CD4-positive, alpha-beta T cell treated with Interleukin-15 for 4 hours (primary cell): ENCODE measurements around the gene UROD.
"Not testable (repeated sequence)": the region's sequence is repeated elsewhere in the genome, so short reads cannot be mapped to it uniquely, and the experiment has no call there.

ENCODE experiments used
- DNase-seq: peaks from one replicate; pipeline ENCODE4 v3.0.0-alpha.2; 2020; ENCODE audit warnings: low spot score

UROD gene

DNA sequence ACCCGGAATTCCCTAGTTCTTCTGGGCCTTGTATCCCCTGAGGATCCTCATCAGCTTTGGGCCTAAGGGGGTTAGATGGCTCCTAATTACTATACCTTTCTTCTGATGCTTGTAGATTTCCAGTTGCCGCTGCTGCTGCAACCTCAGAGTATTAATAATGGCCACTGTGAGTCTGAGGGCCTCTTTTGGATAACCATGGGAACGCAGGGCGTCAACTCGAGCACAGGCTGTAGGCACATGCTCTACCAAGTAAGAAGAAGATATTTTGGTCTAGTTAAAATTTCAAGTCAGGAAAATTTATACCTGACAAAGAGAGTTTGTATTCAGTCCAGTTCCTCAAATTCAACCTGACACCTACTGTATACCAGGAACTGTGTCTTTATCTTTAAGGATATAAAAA is 28.2 kb downstream of the UROD start:
- DNase-seq: no peak

- no peak for DNase-seq
Measured at GRCh38 chr1:45043094-45043493, 31.0 kb downstream of the UROD start.

DNA sequence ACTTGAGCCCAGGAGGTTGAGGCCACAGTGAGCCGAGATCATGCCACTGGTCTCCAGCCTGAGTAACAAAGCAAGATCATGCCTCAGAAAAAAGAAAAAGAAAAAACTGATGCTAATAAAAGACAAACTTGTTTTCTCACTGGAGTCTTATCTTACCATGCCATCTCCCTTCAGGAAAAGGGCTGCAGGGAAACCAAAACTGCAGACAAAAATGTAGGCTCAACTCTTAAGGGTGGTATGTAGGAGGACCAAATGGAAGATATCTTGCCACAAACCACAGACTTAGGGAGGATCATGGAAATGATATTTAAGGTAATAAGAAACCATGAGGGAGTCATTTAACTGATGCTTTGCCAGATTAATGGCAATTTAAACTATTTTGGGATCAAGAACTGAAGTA is 32.9 kb downstream of the UROD start:
- no peak for DNase-seq

DNA sequence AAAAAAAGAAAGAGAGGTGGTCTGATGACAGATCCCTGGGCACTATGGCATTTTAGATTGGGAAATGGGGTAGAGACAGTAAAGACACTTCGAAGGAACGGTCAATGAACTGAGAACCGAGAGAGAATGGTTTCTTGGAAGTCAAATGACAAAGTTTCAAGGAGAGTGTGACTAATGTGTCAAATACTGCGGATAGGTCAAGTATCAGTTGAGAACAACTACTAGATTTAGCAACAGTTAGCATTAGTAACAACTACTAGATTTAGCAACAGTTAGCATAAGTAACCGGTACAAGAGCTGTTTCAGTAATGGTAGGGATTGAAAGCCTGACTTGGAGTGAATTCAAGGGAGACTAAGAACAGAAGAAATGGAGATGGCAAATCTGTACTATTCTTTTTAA is 35.0 kb downstream of the UROD start:
- DNase-seq: no peak

- no peak for DNase-seq
Measured at GRCh38 chr1:45051005-45051772, 39.1 kb downstream of the UROD start.

DNA sequence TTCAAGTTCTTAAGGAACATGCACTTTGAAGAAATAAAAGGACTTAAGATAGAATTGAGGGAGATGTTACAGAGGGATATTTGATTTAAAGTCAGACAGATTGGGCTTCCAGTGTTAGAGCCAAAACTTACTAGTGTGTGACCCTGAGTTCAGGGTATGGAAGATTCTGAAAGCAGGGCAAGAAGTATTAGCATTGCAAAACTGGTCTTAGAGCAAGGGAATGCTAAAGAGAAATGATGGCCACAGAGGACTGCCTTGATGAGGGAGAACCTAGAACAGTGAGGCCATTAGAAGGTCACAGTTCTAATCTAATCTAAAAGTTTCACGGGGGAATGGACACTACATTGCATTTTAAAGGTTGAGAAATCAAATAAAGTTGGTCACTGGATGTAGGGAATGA is 45.5 kb downstream of the UROD start:
- no peak for DNase-seq

GRCh38 chr1:45059829-45060228 is 47.8 kb downstream of the UROD start:
- DNase-seq: no peak

DNA sequence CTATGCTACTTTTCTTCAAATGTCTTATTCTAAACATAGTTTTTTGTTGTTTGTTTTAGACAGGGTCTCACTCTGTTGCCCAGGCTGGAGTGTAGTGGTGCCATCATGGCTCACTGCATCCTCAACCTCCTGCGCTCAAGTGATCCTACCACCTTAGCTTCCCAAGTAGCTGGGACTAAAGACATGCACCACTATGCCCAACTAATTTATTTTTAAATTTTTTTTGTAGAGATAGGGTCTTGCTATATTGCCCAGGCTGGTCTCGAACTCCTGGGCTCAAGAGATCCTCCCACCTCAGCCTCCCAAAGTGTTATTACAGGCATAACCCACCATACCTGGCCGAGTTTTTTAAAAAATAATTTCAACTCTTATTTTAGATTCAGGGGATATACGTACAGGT is 50.4 kb downstream of the UROD start:
- not testable (repeated sequence) for DNase-seq

GRCh38 chr1:45065083-45065482 is 53.0 kb downstream of the UROD start:
- DNase-seq: no peak
